Neural progenitor cell (in vitro differentiated cells): ENCODE measurements around the gene FCGR3B. TPM values are rescaled to one million over a fixed set of nuclear protein-coding genes. Genes with fewer than 3 reads are reported as not detected.

Experiments used
- DNase-seq: peaks from one replicate; pipeline ENCODE4 v3.0.0-alpha.2; 2016; ENCODE audit warnings: low spot score
- H2AFZ ChIP-seq: fragments of 200-600 bp; sonication (generic); replicated peaks from 2 replicates; pipeline ENCODE4 v1.6.1; 2016; ENCODE audit warnings: antibody characterized with exemption
- H3F3A ChIP-seq: fragments of 200-600 bp; sonication (generic); 2 replicates; pipeline ENCODE4 v1.6.1; 2016; ENCODE audit warnings: antibody characterized with exemption, low read depth
- H3K27ac ChIP-seq: fragments of 200-600 bp; sonication (generic); 2 replicates; pipeline ENCODE4 v1.5.1; 2016; ENCODE audit warnings: mild to moderate bottlenecking
- H3K27me3 ChIP-seq: fragments of 200-600 bp; sonication (generic); 2 replicates; pipeline ENCODE4 v1.6.1; 2016; ENCODE audit warnings: mild to moderate bottlenecking, moderate library complexity
- H3K36me3 ChIP-seq: fragments of 200-600 bp; sonication (generic); 2 replicates; pipeline ENCODE4 v1.5.1; 2016
- H3K4me1 ChIP-seq: fragments of 200-600 bp; sonication (generic); 2 replicates; pipeline ENCODE4 v1.6.1; 2016; ENCODE audit warnings: mixed run types
- H3K4me2 ChIP-seq: fragments of 200-600 bp; sonication (generic); 2 replicates; pipeline ENCODE4 v1.6.1; 2016
- H3K4me3 ChIP-seq: fragments of 200-600 bp; sonication (generic); 2 replicates; pipeline ENCODE4 v1.5.1; 2016
- H3K79me2 ChIP-seq: fragments of 200-600 bp; sonication (generic); 2 replicates; pipeline ENCODE4 v1.6.1; 2016; ENCODE audit warnings: low read depth
- H3K9ac ChIP-seq: fragments of 200-600 bp; sonication (generic); 2 replicates; pipeline ENCODE4 v1.6.1; 2016
- H3K9me3 ChIP-seq: fragments of 200-600 bp; sonication (generic); 2 replicates; pipeline ENCODE4 v1.5.1; 2016; ENCODE audit warnings: low read depth
- H4K20me1 ChIP-seq: fragments of 200-600 bp; sonication (generic); 2 replicates; pipeline ENCODE4 v1.6.1; 2016; ENCODE audit warnings: low read depth
- H3K27ac Mint-ChIP-seq: 3 replicates; pipeline ENCODE4 v1.8.0; 2021; ENCODE audit warnings: mixed read lengths
- H3K27me3 Mint-ChIP-seq: 2 replicates; pipeline ENCODE4 v1.8.0; 2022; ENCODE audit warnings: low read depth, mild to moderate bottlenecking, inconsistent platforms, moderate library complexity, mixed read lengths; ENCODE audit not compliant: insufficient read depth
- H3K36me3 Mint-ChIP-seq: 3 replicates; pipeline ENCODE4 v1.8.0; 2021; ENCODE audit warnings: mixed read lengths
- H3K4me1 Mint-ChIP-seq: 3 replicates; pipeline ENCODE4 v1.8.0; 2021; ENCODE audit warnings: mixed read lengths
- H3K4me3 Mint-ChIP-seq: 3 replicates; pipeline ENCODE4 v1.8.0; 2021; ENCODE audit warnings: mild to moderate bottlenecking, moderate library complexity, mixed read lengths
- H3K9me3 Mint-ChIP-seq: 3 replicates; pipeline ENCODE4 v1.8.0; 2020; ENCODE audit warnings: mixed read lengths
- EZH2 ChIP-seq: fragments of 200-600 bp; sonication (generic); IDR thresholded peaks from 2 replicates; pipeline ENCODE4 v1.6.1; 2017; ENCODE audit warnings: antibody characterized with exemption, mild to moderate bottlenecking, moderate library complexity
- EZH2phosphoT487 ChIP-seq: fragments of 200-600 bp; sonication (generic); IDR thresholded peaks from 2 replicates; pipeline ENCODE4 v1.6.1; 2017; ENCODE audit warnings: antibody characterized with exemption
- total RNA-seq: library from RNA; depleted of rRNA; stranded (reverse); fragments of >200 nt; gene quantifications from 2 replicates; pipeline ENCODE4 v1.2.3, GENCODE V29; 2015; ENCODE audit warnings: low replicate concordance
- TF ChIP-seq, protein P1 (sequence below): fragments of 200-600 bp; sonication (generic); IDR thresholded peaks from 2 replicates; pipeline ENCODE4 v1.5.1; 2017; ENCODE audit warnings: antibody characterized with exemption, mild to moderate bottlenecking

FCGR3B gene
- total RNA-seq, result not detected in 2 replicates

- H2AFZ ChIP-seq, result no peak within 1 kb of the TSS
- H3K9me3 ChIP-seq, result no peaks in the 10 kb centered on the region
- no peaks in the 10 kb centered on the region for H3K27me3 ChIP-seq
- DNase-seq, result no peak
- Mint-ChIP-seq H3K27me3 (no peaks in the 10 kb centered on the region), H3K36me3 (no peaks in the 10 kb centered on the region), H3K27ac (no peak within 1 kb of the TSS), H3K4me1 (no peaks in the 10 kb centered on the region), H3K9me3 (no peaks in the 10 kb centered on the region), H3K4me3 (no peak within 1 kb of the TSS)
- H3K4me1 ChIP-seq, result no peaks in the 10 kb centered on the region
- H3K4me3 ChIP-seq, result no peak within 1 kb of the TSS
- H3K4me2 ChIP-seq, result no peak within 1 kb of the TSS
- no peak within 1 kb of the TSS for H3K9ac ChIP-seq
- no peaks in the 10 kb centered on the region for H3F3A ChIP-seq
- no peaks in the 10 kb centered on the region for H3K36me3 ChIP-seq
- no peak within 1 kb of the TSS for H3K27ac ChIP-seq
- TF ChIP-seq, protein P1, sequence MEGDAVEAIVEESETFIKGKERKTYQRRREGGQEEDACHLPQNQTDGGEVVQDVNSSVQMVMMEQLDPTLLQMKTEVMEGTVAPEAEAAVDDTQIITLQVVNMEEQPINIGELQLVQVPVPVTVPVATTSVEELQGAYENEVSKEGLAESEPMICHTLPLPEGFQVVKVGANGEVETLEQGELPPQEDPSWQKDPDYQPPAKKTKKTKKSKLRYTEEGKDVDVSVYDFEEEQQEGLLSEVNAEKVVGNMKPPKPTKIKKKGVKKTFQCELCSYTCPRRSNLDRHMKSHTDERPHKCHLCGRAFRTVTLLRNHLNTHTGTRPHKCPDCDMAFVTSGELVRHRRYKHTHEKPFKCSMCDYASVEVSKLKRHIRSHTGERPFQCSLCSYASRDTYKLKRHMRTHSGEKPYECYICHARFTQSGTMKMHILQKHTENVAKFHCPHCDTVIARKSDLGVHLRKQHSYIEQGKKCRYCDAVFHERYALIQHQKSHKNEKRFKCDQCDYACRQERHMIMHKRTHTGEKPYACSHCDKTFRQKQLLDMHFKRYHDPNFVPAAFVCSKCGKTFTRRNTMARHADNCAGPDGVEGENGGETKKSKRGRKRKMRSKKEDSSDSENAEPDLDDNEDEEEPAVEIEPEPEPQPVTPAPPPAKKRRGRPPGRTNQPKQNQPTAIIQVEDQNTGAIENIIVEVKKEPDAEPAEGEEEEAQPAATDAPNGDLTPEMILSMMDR, result no peak
- TF ChIP-seq EZH2 (no peak), EZH2phosphoT487 (no peak)
- H4K20me1 ChIP-seq, result no peaks in the 10 kb centered on the region
- H3K79me2 ChIP-seq, result no peaks in the 10 kb centered on the region
Measured at GRCh38 chr1:161631076-161631475, at the start of gene FCGR3B. Gene FCGR3B, minus strand, starts transcription at chr1:161631176. Its CDS starts 82 bp downstream, at chr1:161631094.

DNA sequence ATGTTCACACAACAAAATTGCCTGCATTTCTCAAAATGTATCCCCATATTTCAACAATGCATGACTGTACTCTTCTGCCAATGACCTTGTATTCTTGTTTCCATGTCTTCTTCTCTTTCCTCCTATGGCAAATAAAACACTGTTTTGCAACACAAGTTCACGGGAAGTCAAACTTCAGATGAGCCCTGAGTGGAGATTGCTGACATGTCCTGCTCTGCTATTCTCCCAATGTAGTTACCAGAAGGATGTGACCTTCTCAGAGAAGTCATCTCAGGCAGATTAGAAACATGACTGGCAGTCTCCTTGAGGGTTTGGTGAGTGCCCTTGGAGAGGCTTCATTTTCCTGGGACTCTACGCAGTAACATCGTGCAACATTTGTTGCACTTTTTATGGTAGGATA lies 47.5 kb upstream of the FCGR3B start:
- Mint-ChIP-seq H3K4me3 (no peak overlapping the region), H3K27ac (no peak overlapping the region), H3K4me1 (no peaks in the 10 kb centered on the region), H3K9me3 (no peaks in the 10 kb centered on the region), H3K27me3 (peaks cover 3% of the 10 kb centered on the region), H3K36me3 (no peaks in the 10 kb centered on the region)
- DNase-seq, result no peak
- H3K4me2 ChIP-seq, result no peak overlapping the region
- no peaks in the 10 kb centered on the region for H3K4me1 ChIP-seq
- no peak overlapping the region for H3K27ac ChIP-seq
- no peaks in the 10 kb centered on the region for H3K36me3 ChIP-seq
- no peak for TF ChIP-seq EZH2
- no peak for TF ChIP-seq EZH2phosphoT487
- TF ChIP-seq, protein P1, result no peak
- H3K79me2 ChIP-seq, result no peaks in the 10 kb centered on the region
- no peaks in the 10 kb centered on the region for H4K20me1 ChIP-seq
- H3K27me3 ChIP-seq, result peaks cover 20% of the 10 kb centered on the region
- H3K9me3 ChIP-seq, result no peaks in the 10 kb centered on the region
- H3F3A ChIP-seq, result no peaks in the 10 kb centered on the region
- no peak overlapping the region for H2AFZ ChIP-seq
- no peak overlapping the region for H3K9ac ChIP-seq
- H3K4me3 ChIP-seq, result no peak overlapping the region

GRCh38 chr1:161676958-161677689 lies 46.1 kb upstream of the FCGR3B start:
- H3K4me3 Mint-ChIP-seq, result no peak overlapping the region

More at GRCh38 chr1:161676958-161677689, 46.1 kb upstream of the FCGR3B start:
- H4K20me1 ChIP-seq, result no peaks in the 10 kb centered on the region
- Mint-ChIP-seq H3K27ac (no peak overlapping the region), H3K36me3 (no peaks in the 10 kb centered on the region), H3K27me3 (peaks cover 3% of the 10 kb centered on the region), H3K4me1 (no peaks in the 10 kb centered on the region), H3K9me3 (no peaks in the 10 kb centered on the region)
- no peak overlapping the region for H3K9ac ChIP-seq
- no peaks in the 10 kb centered on the region for H3K9me3 ChIP-seq
- no peaks in the 10 kb centered on the region for H3K36me3 ChIP-seq
- H3K4me1 ChIP-seq, result no peaks in the 10 kb centered on the region
- no peaks in the 10 kb centered on the region for H3K79me2 ChIP-seq
- no peak overlapping the region for H3K4me3 ChIP-seq
- H3K27ac ChIP-seq, result no peak overlapping the region
- no peak overlapping the region for H3K4me2 ChIP-seq
- TF ChIP-seq, protein P1, result no peak
- TF ChIP-seq EZH2phosphoT487 (no peak), EZH2 (no peak)
- H2AFZ ChIP-seq, result no peak overlapping the region
- H3F3A ChIP-seq, result no peaks in the 10 kb centered on the region
- no peak for DNase-seq
- peaks cover 7% of the 10 kb centered on the region for H3K27me3 ChIP-seq
